C4-2B (cell line): ENCODE data around the gene CFAP99.

ENCODE experiments used
- H3K27ac ChIP-seq: fragments of 450-650 bp; 2 replicates; pipeline ENCODE4 v1.5.1; 2017
- CTCF ChIP-seq: fragments of 450-650 bp; conservative IDR thresholded peaks from 2 replicates; pipeline ENCODE4 v1.5.1; 2017; ENCODE audit warnings: mild to moderate bottlenecking
- ZFX ChIP-seq: fragments of 450-650 bp; IDR thresholded peaks from 2 replicates; pipeline ENCODE4 v1.6.1; 2017

CFAP99 gene

GRCh38 chr4:2485956-2486355 is 67.2 kb downstream of the CFAP99 start:
- TF ChIP-seq ZFX (no peak), CTCF (no peak)
- no peak overlapping the region for H3K27ac ChIP-seq

GRCh38 chr4:2486981-2487380 is 68.2 kb downstream of the CFAP99 start:
- TF ChIP-seq ZFX (no peak), CTCF (no peak)
- peak overlapping the region; percentile 92 for H3K27ac ChIP-seq

- TF ChIP-seq CTCF (no peak), ZFX (no peak)
- peak overlapping the region; percentile 92 for H3K27ac ChIP-seq
These were observed 68.9 kb downstream of the CFAP99 start for GRCh38 chr4:2487632-2488031.

GRCh38 chr4:2489081-2489805 is 70.5 kb downstream of the CFAP99 start:
- TF ChIP-seq CTCF (no peak), ZFX (no peak)

GRCh38 chr4:2489841-2490552 is 71.2 kb downstream of the CFAP99 start:
- TF ChIP-seq ZFX, result no peak
- TF ChIP-seq CTCF, result no peak
- peak overlapping the region; percentile 92 for H3K27ac ChIP-seq

More at GRCh38 chr4:2489081-2489805, 70.5 kb downstream of the CFAP99 start:
- H3K27ac ChIP-seq, result peak overlapping the region; percentile 92

GRCh38 chr4:2492970-2493369 is 74.2 kb downstream of the CFAP99 start:
- peak overlapping the region; percentile 78 for H3K27ac ChIP-seq
- no peak for TF ChIP-seq ZFX

- TF ChIP-seq ZFX (no peak), CTCF (no peak)
- peak overlapping the region; percentile 78 for H3K27ac ChIP-seq
These were observed 76.2 kb downstream of the CFAP99 start for GRCh38 chr4:2494992-2495391.
